Spinal cord (tissue), 10 donors: Measurements from ENCODE around the gene AGMO. TPM values are rescaled to one million over a fixed set of nuclear protein-coding genes. Genes with fewer than 3 reads are reported as not detected.

Experiments used
- DNase-seq, 6 donors: peaks; one replicate each; pipeline versions ENCODE4 v3.0.0 to v3.0.0-alpha.2; 2013 to 2015; ENCODE audit warnings: low spot score in 6 of 6, low read depth in 4 of 6
- H3K27ac ChIP-seq: one replicate; pipeline ENCODE4 v1.5.1; 2013; ENCODE audit warnings: low read depth, low read length, control low read depth
- H3K27me3 ChIP-seq: one replicate; pipeline ENCODE4 v1.6.1; 2013; ENCODE audit warnings: low read length; ENCODE audit not compliant: control insufficient read depth, insufficient read depth
- H3K36me3 ChIP-seq: one replicate; pipeline ENCODE4 v1.6.1; 2013; ENCODE audit warnings: low read length; ENCODE audit not compliant: control insufficient read depth, insufficient read depth
- H3K4me1 ChIP-seq: one replicate; pipeline ENCODE4 v1.6.1; 2013; ENCODE audit warnings: low read length; ENCODE audit not compliant: control insufficient read depth, insufficient read depth
- H3K4me3 ChIP-seq: one replicate; pipeline ENCODE4 v1.5.1; 2013; ENCODE audit warnings: low read depth, low read length, control low read depth
- H3K9me3 ChIP-seq: one replicate; pipeline ENCODE4 v1.6.1; 2013; ENCODE audit warnings: low read length; ENCODE audit not compliant: control insufficient read depth, insufficient read depth
- WGBS: methylation state at CpG from one replicate; pipeline ENCODE4 v1.1.5; 2013; ENCODE audit warnings: missing lambda C conversion rate; ENCODE audit not compliant: insufficient coverage; 5-methylcytosine and 5-hydroxymethylcytosine counted together
- polyA plus RNA-seq, 2 donors: library from polyadenylated mRNA; unstranded; fragments of 120-200 nt; gene quantifications; one replicate each; pipeline ENCODE4 v1.2.1, GENCODE V29; 2013; ENCODE audit not compliant: insufficient read length in 2 of 2
- total RNA-seq, 2 donors: library from RNA; depleted of rRNA in 1 of 2; stranded (reverse); fragments of 120-200 nt in 1 of 2; fragments of >200 nt in 1 of 2; gene quantifications; one replicate each; pipeline versions ENCODE4 v1.2.3 to v1.2.4, GENCODE V29; 2013 to 2014
- donor health status: healthy.

AGMO gene
- total and polyA plus RNA-seq, 4 donors: 0.30 to 2.9 (median 1.0) TPM

- Histone ChIP-seq H3K4me1 (no peaks in the 10 kb centered on the region), H3K4me3 (no peak overlapping the region), H3K36me3 (no peaks in the 10 kb centered on the region), H3K9me3 (no peaks in the 10 kb centered on the region), H3K27me3 (no peaks in the 10 kb centered on the region), H3K27ac (no peak overlapping the region)
- DNase-seq: no peak
- WGBS: no CpG with 5 or more reads among the region's 1 CpG
Observed at GRCh38 chr7:15174485-15174884, 387.3 kb downstream of the AGMO start.

- Histone ChIP-seq H3K27me3 (no peaks in the 10 kb centered on the region), H3K4me3 (no peak overlapping the region), H3K4me1 (no peaks in the 10 kb centered on the region), H3K9me3 (no peaks in the 10 kb centered on the region), H3K36me3 (no peaks in the 10 kb centered on the region), H3K27ac (no peak overlapping the region)
- DNase-seq: no peak
- 72% methylated on average over 3 of the region's 4 CpGs for WGBS
Observed at GRCh38 chr7:15168489-15168888, 393.3 kb downstream of the AGMO start.

GRCh38 chr7:15167912-15168311 is 393.9 kb downstream of the AGMO start:
- Histone ChIP-seq H3K27me3 (no peaks in the 10 kb centered on the region), H3K9me3 (no peaks in the 10 kb centered on the region), H3K4me3 (no peak overlapping the region), H3K27ac (no peak overlapping the region), H3K36me3 (no peaks in the 10 kb centered on the region), H3K4me1 (no peaks in the 10 kb centered on the region)
- DNase-seq: no peak
- WGBS: 70% methylated on average over 1 of the region's 3 CpGs

- Histone ChIP-seq H3K27me3 (no peaks in the 10 kb centered on the region), H3K9me3 (no peaks in the 10 kb centered on the region), H3K4me3 (no peak overlapping the region), H3K4me1 (no peaks in the 10 kb centered on the region), H3K27ac (no peak overlapping the region), H3K36me3 (no peaks in the 10 kb centered on the region)
- DNase-seq: no peak
- WGBS: no CpG with 5 or more reads among the region's 1 CpG
Observed at GRCh38 chr7:15166620-15167019, 395.2 kb downstream of the AGMO start.

GRCh38 chr7:15159261-15159660 is 402.6 kb downstream of the AGMO start:
- Histone ChIP-seq H3K9me3 (no peaks in the 10 kb centered on the region), H3K4me3 (no peak overlapping the region), H3K27me3 (no peaks in the 10 kb centered on the region), H3K27ac (peak overlapping the region; percentile 54), H3K36me3 (no peaks in the 10 kb centered on the region), H3K4me1 (no peaks in the 10 kb centered on the region)
- WGBS: no CpG with 5 or more reads among the region's 1 CpG
- peak in 4 of 6 donors; percentile 12 to 63 (median 35) for DNase-seq

GRCh38 chr7:15158141-15158810 is 403.5 kb downstream of the AGMO start:
- DNase-seq: peak in 2 of 6 donors; percentile 13 to 34

More at GRCh38 chr7:15158141-15158810, 403.5 kb downstream of the AGMO start:
- Histone ChIP-seq H3K36me3 (no peaks in the 10 kb centered on the region), H3K27me3 (no peaks in the 10 kb centered on the region), H3K27ac (no peak overlapping the region), H3K4me1 (no peaks in the 10 kb centered on the region), H3K4me3 (no peak overlapping the region), H3K9me3 (no peaks in the 10 kb centered on the region)
- WGBS: 20% methylated on average over 1 of the region's 3 CpGs

Other genes starting within 250 kb of the AGMO start
- gene MEOX2, start 124.7 kb upstream of the AGMO start, total RNA-seq: 10 to 100 TPM; 17.0 to 21.3 TPM
- gene MEOX2, start 124.7 kb upstream of the AGMO start, polyA plus RNA-seq: 1 to 10 TPM; 2.6 to 5.9 TPM